SK-N-SH (cell line): ENCODE data around the gene ZNF622.

Experiments
- CTCF ChIP-seq: fragments of 200-600 bp; sonication (generic); IDR thresholded peaks from 2 replicates; pipeline ENCODE4 v1.6.1; 2017; ENCODE audit warnings: antibody characterized with exemption, mild to moderate bottlenecking, moderate library complexity
- EP300 ChIP-seq, 2 experiments: IDR thresholded peaks; 2 replicates each; pipeline versions ENCODE4 v1.4.0 to v1.6.1; 2012; ENCODE audit warnings: borderline replicate concordance in 1 of 2, low read depth in 1 of 2, low read length in 1 of 2
- POLR2AphosphoS5 ChIP-seq: IDR thresholded peaks from 2 replicates; pipeline ENCODE4 v1.6.1; 2012; ENCODE audit warnings: low read depth, low read length
- RFX5 ChIP-seq: IDR thresholded peaks from 2 replicates; pipeline ENCODE4 v1.6.1; 2012; ENCODE audit warnings: mild to moderate bottlenecking, improper control_type of control experiment, low read length
- TAF1 ChIP-seq: IDR thresholded peaks from 2 replicates; pipeline ENCODE4 v1.6.1; 2012; ENCODE audit warnings: low read depth, mild to moderate bottlenecking, low read length, moderate library complexity, borderline replicate concordance
- USF2 ChIP-seq: fragments of 150-350 bp; IDR thresholded peaks from 2 replicates; pipeline ENCODE4 v1.6.1; 2017; ENCODE audit warnings: antibody characterized with exemption, low read length, low read depth, borderline replicate concordance
- ZBTB33 ChIP-seq: IDR thresholded peaks from 2 replicates; pipeline ENCODE4 v1.4.0; 2012; ENCODE audit warnings: low read depth, borderline replicate concordance

GRCh38 chr5:16455668-16456067, 9.9 kb downstream of the ZNF622 start:
- TF ChIP-seq EP300 (IDR thresholded peaks at IDR 0.05; ENCODE audit: borderline replicate concordance in 1 of 2, low read depth in 1 of 2, low read length in 1 of 2) (no peak), POLR2AphosphoS5 (no peak), ZBTB33 (no peak), USF2 (no peak), TAF1 (no peak), CTCF (no peak), RFX5 (no peak)
